HG02938 (cell line): ENCODE measurements around the gene TMTC1.
"Not testable (repeated sequence)": the region's sequence is repeated elsewhere in the genome, so short reads cannot be mapped to it uniquely, and the experiment has no call there.

Source experiments
- ATAC-seq: cut with Tn5 transposase; IDR thresholded peaks from one replicate; pipeline ENCODE4 v1.9.1; 2021; ENCODE audit warnings: mild to moderate bottlenecking, moderate library complexity; ENCODE audit not compliant: unreplicated experiment

The TMTC1 gene

GRCh38 chr12:29674463-29674862 lies 109.3 kb downstream of the TMTC1 start:
- ATAC-seq: no peak

- no peak for ATAC-seq
Measured at GRCh38 chr12:29673346-29673745, 110.4 kb downstream of the TMTC1 start.

- ATAC-seq: no peak
Measured at GRCh38 chr12:29672580-29672979, 111.2 kb downstream of the TMTC1 start.

GRCh38 chr12:29671742-29672141 lies 112.0 kb downstream of the TMTC1 start:
- ATAC-seq: no peak

DNA sequence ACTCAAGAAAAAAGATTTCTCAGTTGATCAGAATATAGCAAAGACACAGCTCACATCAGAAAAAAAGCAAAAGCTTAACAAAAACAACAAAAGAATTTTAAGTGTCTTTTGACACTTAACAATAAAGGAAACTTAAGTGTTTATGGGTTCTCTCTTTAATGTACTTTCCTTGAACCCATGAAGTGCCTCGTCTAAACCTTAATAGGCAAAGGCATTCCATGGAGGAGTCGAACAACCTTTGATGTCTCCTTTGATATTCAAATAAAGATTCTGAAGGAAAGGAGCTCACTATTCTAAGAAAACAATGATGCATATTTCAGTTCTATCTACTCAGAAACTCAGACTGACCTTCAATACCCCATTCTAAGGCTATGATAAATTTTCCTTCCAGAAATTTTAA lies 116.7 kb downstream of the TMTC1 start:
- no peak for ATAC-seq

GRCh38 chr12:29665107-29665506 lies 118.6 kb downstream of the TMTC1 start:
- no peak for ATAC-seq

GRCh38 chr12:29662734-29663323 lies 120.9 kb downstream of the TMTC1 start:
- ATAC-seq: no peak

- no peak for ATAC-seq
Measured at GRCh38 chr12:29660847-29661246, 122.9 kb downstream of the TMTC1 start.

DNA sequence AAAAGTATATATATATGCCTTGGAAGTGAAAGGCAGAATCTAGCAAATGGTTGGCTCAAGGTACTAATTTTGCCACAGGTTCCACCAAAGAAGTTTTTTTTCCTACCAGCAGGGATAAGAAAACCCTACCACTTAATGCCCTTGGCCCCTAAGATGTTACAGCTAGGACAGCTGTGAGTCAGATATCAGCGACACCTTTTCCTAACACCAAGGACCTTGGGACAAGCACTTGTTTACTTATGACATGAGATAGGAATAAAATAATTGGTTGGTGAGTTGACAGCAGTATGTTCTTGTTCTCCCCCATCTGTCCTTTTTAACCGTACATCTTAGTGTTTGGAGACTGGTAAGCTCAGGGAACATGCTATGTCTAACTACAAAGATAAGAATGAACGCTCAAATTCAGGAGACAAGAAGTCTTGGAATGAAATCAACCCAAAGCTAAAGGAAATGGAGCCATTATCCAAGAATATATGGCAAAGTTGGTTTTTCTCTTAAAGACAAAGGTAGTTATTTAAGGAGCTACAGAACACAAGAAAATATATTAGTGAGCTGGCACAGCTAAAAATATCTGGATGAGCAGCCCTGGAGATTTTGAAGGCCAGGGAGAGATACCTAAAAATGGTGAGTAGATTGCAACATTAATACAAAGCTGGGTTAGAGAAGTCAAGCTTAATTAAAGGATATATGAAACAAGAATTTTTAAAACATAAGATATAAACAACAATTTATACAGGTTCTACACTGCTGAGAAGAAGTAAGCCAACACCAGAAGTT lies 126.8 kb downstream of the TMTC1 start:
- no peak for ATAC-seq

DNA sequence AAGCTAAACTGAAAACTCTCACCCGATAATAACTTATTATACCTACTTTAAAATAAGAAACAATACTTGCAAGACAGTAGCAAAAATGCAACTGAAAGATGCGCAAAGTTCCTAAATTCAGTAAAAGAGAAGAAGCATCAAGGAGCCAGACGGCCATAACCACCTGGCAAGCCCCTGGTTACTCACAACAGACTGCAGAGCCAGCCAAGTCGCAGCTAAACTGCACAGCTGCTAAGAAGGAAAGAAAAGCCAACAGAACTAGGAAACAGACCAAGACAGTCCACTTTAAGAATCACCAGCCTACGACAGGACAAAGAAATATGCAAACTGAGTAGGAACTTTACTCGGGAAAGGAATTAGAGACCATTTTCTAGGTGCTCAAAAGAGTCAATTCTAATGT lies 127.9 kb downstream of the TMTC1 start:
- ATAC-seq: no peak

GRCh38 chr12:29653286-29653685 lies 130.5 kb downstream of the TMTC1 start:
- ATAC-seq: no peak

DNA sequence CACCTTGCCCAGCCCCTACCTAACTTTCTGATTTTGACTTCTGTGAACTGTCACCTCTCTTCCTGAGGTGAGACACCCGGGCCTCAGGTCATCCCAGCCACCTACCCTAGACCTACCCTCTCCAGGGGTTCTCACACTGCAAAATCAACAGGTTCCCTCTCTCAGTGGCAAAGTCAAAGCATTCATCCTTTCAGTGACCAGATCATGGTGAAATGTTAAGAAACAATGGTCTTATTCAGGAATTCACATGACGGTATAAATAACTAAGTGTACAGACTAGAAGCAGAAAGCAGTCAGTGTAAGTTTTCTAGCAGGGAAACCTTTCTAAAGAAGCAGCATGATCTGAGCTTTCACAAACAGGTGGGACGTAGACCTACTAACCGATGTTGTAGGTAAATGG lies 133.4 kb downstream of the TMTC1 start:
- ATAC-seq: no peak

- ATAC-seq: no peak
Measured at GRCh38 chr12:29649722-29650121, 134.0 kb downstream of the TMTC1 start.

- ATAC-seq: no peak
Measured at GRCh38 chr12:29644536-29645162, 139.1 kb downstream of the TMTC1 start.

DNA sequence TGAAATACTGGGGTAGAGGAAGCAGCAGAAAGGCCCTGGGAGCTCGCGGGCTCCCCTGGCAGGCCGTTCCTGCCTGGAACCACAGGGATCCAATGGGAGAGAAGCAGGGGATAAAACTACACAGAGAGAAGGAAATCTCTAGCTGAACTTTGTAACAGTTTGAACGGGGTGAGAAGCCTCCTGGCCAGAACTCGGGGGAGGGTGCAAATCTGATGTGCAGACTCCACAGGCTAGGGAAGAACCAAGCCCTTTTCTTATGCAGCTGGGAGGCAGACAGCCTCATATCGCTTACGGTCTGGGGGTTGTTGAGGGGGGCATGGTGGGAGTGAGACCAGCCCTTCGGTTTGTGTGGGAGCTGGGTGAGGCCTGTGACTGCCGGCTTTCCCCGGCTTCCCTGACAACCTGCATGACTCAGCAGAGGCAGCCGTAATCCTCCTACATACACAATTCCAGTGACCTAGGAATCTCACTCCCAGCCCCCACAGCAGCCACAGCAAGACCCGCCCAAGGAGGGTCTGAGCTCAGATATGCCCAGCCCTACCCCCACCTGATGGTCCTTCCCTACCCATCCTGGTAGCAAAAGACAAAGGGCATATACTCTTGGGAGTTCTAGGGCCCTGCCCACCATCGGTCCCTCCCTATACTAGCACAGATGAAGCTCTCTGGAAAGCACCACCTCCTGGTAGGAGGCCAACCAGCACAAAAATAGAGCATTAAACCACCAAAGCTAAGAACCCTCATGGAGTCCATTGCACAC lies 143.0 kb downstream of the TMTC1 start:
- no peak for ATAC-seq

DNA sequence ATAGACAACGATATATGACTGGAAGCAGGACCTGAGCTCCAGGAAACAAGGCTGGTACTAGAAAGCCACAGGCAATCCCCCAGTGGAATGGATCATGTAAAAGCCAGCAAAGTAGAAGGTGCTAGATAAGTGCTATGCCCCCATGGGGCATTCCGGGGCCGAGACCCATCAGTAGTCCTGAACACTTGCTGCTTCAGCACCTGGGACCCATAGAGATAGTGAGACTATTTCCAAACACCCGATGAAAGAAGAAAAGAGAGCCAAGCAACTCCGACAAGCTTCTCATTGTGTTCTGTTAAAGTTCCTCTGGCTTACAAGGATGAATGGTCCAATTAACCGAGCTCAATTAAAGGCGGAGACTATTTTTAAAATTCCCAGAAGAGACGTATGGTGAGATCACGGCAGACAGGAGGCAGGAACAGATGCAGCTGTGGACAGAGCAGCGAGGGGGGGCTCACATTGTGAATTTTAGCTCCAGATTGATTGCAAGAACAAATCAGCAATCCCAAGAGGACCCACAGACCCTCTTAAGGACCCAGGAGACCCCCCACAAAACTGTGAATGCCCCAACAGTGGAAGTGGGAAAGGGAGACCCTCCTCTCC lies 143.7 kb downstream of the TMTC1 start:
- ATAC-seq: no peak

DNA sequence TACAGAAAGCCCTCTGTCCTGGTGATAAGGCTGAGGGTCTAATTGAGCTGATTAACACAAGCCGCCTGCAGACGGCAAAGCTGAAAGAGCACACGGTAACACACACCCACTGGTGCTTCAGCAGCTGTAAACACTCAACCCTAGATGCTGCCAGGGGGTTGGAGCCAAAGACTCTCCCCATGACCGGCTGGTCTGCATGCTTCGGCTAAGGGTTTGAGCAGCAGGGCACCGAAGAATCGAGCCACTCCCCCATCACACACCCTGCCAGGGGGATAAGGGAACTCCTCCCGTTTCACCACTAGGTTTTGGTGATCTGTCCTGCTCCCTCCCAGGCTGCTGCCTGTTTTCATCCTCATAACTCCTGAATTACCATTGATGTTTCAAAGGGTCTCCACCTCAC lies 145.2 kb downstream of the TMTC1 start:
- ATAC-seq: no peak

- ATAC-seq: no peak
Measured at GRCh38 chr12:29634057-29634456, 149.7 kb downstream of the TMTC1 start.

- ATAC-seq: not testable (repeated sequence)
Measured at GRCh38 chr12:29630164-29630563, 153.6 kb downstream of the TMTC1 start.

DNA sequence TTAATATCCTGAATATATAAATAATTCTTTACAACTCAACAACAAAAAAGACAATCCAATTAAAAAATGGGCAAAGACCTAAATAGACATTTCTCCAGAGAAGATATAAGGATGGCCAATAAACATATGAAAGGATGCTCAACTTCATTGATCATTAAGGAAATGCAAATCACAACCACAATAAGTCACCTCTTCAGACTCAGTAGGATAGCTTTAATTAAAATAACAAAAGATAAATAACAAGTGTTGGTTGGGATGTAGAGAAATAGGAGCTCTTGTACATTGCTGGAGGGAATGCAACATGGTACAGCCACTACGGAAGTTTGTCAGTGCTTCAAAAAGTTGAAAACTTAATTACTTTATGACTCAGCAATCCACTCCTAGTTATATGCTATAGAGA lies 156.5 kb downstream of the TMTC1 start:
- no peak for ATAC-seq

GRCh38 chr12:29625359-29625953 lies 158.3 kb downstream of the TMTC1 start:
- ATAC-seq: no peak
